ENCODE measurements around the gene PRKAG3. TPM values are rescaled to one million over a fixed set of nuclear protein-coding genes. Genes with fewer than 3 reads are reported as not detected.

Gene PRKAG3
- total and polyA plus RNA-seq, 2 experiments from 2014 or later, result not detected

- Histone ChIP-seq H3F3A (replicated peaks; ENCODE audit: low read depth) (no peaks in the 10 kb centered on the region), H3K27ac (ENCODE audit: low read depth) (no peak overlapping the region), H3K36me3 (ENCODE audit: insufficient read depth) (peaks cover 7% of the 10 kb centered on the region; the same call in 1 of the 2 replicates), H2AFZ (no peak overlapping the region), H3K27me3 (ENCODE audit: insufficient read depth) (no peaks in the 10 kb centered on the region), H3K4me2 (no peak overlapping the region), H3K4me3 (no peak overlapping the region), H3K9me2 (ENCODE audit: insufficient read depth) (no peaks in the 10 kb centered on the region), H4K20me1 (replicated peaks; ENCODE audit: insufficient read depth) (no peaks in the 10 kb centered on the region), H3K4me1 (ENCODE audit: insufficient read depth) (peaks cover 20% of the 10 kb centered on the region), H3K79me2 (replicated peaks; ENCODE audit: insufficient read depth) (no peaks in the 10 kb centered on the region)
- no peak for DNase-seq (ENCODE audit: low spot score)
- no peak overlapping the region for H3K4me3 Mint-ChIP-seq
- H3K36me3 Mint-ChIP-seq (ENCODE audit: low read depth), result peaks cover 13% of the 10 kb centered on the region; the same call in 2 of the 3 replicates
- peaks cover 14% of the 10 kb centered on the region for H3K9me3 Mint-ChIP-seq
- H3K27me3 Mint-ChIP-seq (ENCODE audit: insufficient read depth, low read depth, poor library complexity), result peaks cover 2% of the 10 kb centered on the region
- no peak overlapping the region for H3K27ac Mint-ChIP-seq
- H3K4me1 Mint-ChIP-seq, result peaks cover 21% of the 10 kb centered on the region
- no peak for ATAC-seq
- TF ChIP-seq EZH2 (IDR thresholded peaks at IDR 0.05; ENCODE audit: low read depth, unreplicated experiment), result no peak
- TF ChIP-seq REST (IDR thresholded peaks at IDR 0.05; ENCODE audit: unreplicated experiment), result no peak
- no peak for TF ChIP-seq ETS1 (IDR thresholded peaks at IDR 0.05)
Measured at GRCh38 chr2:218804817-218805216, 26.8 kb downstream of the PRKAG3 start.

GRCh38 chr2:218802386-218802994 lies 29.1 kb downstream of the PRKAG3 start:
- Histone ChIP-seq H3K27me3 (ENCODE audit: insufficient read depth) (no peaks in the 10 kb centered on the region), H3K9me2 (ENCODE audit: insufficient read depth) (no peaks in the 10 kb centered on the region), H3K27ac (ENCODE audit: low read depth) (no peak overlapping the region), H3K79me2 (replicated peaks; ENCODE audit: insufficient read depth) (no peaks in the 10 kb centered on the region), H3K4me2 (no peak overlapping the region), H4K20me1 (replicated peaks; ENCODE audit: insufficient read depth) (no peaks in the 10 kb centered on the region), H3K36me3 (ENCODE audit: insufficient read depth) (peaks cover 7% of the 10 kb centered on the region; the same call in 1 of the 2 replicates), H3F3A (replicated peaks; ENCODE audit: low read depth) (no peaks in the 10 kb centered on the region), H2AFZ (no peak overlapping the region), H3K4me1 (ENCODE audit: insufficient read depth) (peaks cover 29% of the 10 kb centered on the region), H3K4me3 (no peak overlapping the region)
- Mint-ChIP-seq H3K9me3 (peaks cover 14% of the 10 kb centered on the region), H3K36me3 (ENCODE audit: low read depth) (peaks cover 13% of the 10 kb centered on the region; the same call in 2 of the 3 replicates), H3K4me3 (no peak overlapping the region), H3K27ac (no peak overlapping the region), H3K4me1 (peaks cover 33% of the 10 kb centered on the region), H3K27me3 (ENCODE audit: insufficient read depth, low read depth, poor library complexity) (peaks cover 5% of the 10 kb centered on the region)
- DNase-seq (ENCODE audit: low spot score), result no peak
- ATAC-seq, result no peak
- TF ChIP-seq CTCF (conservative IDR thresholded peaks at IDR 0.05; ENCODE audit: low read depth in 2 of 2) (no peak), CREB1 (CRISPR knock-in tag; IDR thresholded peaks at IDR 0.05; ENCODE audit: low read depth) (no peak), ZNF114 (CRISPR knock-in tag; IDR thresholded peaks at IDR 0.05) (no peak), STAT1 (IDR thresholded peaks at IDR 0.05; ENCODE audit: unreplicated experiment) (no peak), ZNF331 (CRISPR knock-in tag; IDR thresholded peaks at IDR 0.05; ENCODE audit: low read depth) (no peak)
